ENCODE results near the gene PRMT3.

- TF ChIP-seq, protein P1, sequence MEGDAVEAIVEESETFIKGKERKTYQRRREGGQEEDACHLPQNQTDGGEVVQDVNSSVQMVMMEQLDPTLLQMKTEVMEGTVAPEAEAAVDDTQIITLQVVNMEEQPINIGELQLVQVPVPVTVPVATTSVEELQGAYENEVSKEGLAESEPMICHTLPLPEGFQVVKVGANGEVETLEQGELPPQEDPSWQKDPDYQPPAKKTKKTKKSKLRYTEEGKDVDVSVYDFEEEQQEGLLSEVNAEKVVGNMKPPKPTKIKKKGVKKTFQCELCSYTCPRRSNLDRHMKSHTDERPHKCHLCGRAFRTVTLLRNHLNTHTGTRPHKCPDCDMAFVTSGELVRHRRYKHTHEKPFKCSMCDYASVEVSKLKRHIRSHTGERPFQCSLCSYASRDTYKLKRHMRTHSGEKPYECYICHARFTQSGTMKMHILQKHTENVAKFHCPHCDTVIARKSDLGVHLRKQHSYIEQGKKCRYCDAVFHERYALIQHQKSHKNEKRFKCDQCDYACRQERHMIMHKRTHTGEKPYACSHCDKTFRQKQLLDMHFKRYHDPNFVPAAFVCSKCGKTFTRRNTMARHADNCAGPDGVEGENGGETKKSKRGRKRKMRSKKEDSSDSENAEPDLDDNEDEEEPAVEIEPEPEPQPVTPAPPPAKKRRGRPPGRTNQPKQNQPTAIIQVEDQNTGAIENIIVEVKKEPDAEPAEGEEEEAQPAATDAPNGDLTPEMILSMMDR (IDR thresholded peaks at IDR 0.05), result no peak
- TF ChIP-seq POLR2A (IDR thresholded peaks at IDR 0.05), result no peak
These were observed 90.0 kb downstream of the PRMT3 start for GRCh38 chr11:20477418-20478090.
